Activated T-cell treated with anti-CD3 and anti-CD28 coated beads for 1 hour (primary cell): ENCODE results near the gene ZFP64.

Experiments used
- DNase-seq: peaks from one replicate; pipeline ENCODE4 v3.0.0-alpha.2; 2020; ENCODE audit warnings: low read depth

Gene ZFP64

GRCh38 chr20:52104546-52105441 is 86.8 kb downstream of the ZFP64 start:
- DNase-seq, result no peak

- no peak for DNase-seq
These were observed 87.5 kb downstream of the ZFP64 start for GRCh38 chr20:52103913-52104545.

GRCh38 chr20:52103335-52103912 is 88.2 kb downstream of the ZFP64 start:
- no peak for DNase-seq

GRCh38 chr20:52102559-52102958 is 89.0 kb downstream of the ZFP64 start:
- no peak for DNase-seq

- no peak for DNase-seq
These were observed 89.5 kb downstream of the ZFP64 start for GRCh38 chr20:52102126-52102525.
